GM18873 (cell line): ENCODE data around the gene LPCAT2.
"Not testable (repeated sequence)": the region's sequence is repeated elsewhere in the genome, so short reads cannot be mapped to it uniquely, and the experiment has no call there.

ENCODE experiments used
- ATAC-seq: cut with Tn5 transposase; IDR thresholded peaks from one replicate; pipeline ENCODE4 v1.9.1; 2021; ENCODE audit warnings: mild to moderate bottlenecking, moderate library complexity, moderate number of reproducible peaks; ENCODE audit not compliant: unreplicated experiment, low FRiP score

The LPCAT2 gene

GRCh38 chr16:55577887-55578286 is 69.0 kb downstream of the LPCAT2 start:
- no peak for ATAC-seq

DNA sequence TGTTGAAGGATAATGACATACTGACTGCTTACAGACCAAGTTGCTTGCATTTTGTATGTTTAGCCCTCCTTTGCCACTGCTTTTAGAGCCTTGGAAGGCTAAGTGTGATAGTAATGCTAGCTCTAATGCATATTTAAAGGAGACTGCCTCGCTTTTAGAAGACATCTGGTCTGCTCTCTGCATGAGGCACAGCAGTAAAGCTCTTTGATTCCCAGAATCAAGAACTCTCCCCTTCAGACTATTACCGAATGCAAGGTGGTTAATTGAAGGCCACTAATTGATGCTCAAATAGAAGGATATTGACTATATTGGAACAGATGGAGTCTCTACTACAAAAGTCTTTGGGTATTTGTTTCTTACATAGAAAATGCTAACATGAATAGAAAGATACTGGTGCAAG is 76.8 kb downstream of the LPCAT2 start:
- no peak for ATAC-seq

GRCh38 chr16:55588799-55589198 is 79.9 kb downstream of the LPCAT2 start:
- ATAC-seq: no peak

GRCh38 chr16:55592306-55592705 is 83.4 kb downstream of the LPCAT2 start:
- ATAC-seq: no peak

DNA sequence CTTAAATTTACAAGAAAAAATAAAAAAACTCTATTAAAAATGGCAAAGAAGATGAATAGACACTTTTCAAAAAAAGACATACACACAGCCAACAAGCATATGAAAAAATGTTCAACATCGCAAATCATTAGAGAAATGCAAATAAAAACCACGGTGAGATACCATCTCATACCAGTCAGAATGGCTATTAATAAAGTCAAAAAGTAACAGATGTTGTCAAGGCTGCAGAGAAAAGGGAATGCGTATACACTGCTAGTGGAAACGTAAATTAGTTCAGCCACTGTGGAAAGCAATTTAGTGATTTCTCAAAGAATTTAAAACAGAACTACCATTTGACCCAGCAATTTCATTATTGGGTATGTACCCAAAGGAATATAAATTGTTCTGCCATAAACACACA is 89.1 kb downstream of the LPCAT2 start:
- no peak for ATAC-seq

- ATAC-seq: no peak
Observed at GRCh38 chr16:55605754-55606336, 97.0 kb downstream of the LPCAT2 start.

GRCh38 chr16:55613613-55614335 is 104.9 kb downstream of the LPCAT2 start:
- ATAC-seq: no peak

GRCh38 chr16:55615071-55615470 is 106.2 kb downstream of the LPCAT2 start:
- ATAC-seq: no peak

DNA sequence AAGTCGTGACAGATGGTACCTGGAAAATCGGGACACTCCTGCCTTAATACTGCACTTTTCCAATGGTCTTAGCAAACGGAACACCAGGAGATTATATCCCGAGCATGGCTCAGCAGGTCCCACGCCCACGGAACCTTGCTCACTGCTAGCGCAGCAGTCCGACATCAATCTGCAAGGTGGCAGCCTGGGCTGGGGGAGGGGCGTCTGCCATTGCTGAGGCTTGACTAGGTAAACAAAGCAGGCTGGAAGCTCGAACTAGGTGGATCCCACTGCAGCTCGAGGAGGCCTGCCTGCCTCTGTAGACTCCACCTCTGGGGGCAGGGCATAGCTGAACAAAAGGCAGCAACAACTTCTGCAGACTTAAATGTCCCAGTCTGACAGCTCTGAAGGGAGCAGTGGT is 106.8 kb downstream of the LPCAT2 start:
- ATAC-seq: not testable (repeated sequence)

- no peak for ATAC-seq
Observed at GRCh38 chr16:55621771-55622170, 112.9 kb downstream of the LPCAT2 start.

DNA sequence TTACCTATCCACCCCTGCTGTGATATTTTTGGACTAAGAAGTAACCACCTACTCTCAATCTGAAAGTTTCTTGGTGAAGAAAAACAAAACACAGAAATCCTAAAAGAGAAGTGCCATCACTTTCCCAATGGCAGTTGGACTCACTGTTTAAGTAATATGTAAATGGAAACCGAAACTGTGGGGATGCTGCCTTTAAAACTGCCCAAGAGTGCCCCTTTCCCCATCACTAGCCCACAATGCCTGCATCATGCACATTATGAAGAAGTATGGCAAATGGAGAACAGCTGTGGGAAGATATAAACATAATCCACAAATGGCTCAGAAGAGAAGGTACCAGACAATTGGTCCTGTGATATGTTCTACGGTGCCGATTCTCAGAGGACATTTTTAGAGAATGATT is 113.4 kb downstream of the LPCAT2 start:
- no peak for ATAC-seq

DNA sequence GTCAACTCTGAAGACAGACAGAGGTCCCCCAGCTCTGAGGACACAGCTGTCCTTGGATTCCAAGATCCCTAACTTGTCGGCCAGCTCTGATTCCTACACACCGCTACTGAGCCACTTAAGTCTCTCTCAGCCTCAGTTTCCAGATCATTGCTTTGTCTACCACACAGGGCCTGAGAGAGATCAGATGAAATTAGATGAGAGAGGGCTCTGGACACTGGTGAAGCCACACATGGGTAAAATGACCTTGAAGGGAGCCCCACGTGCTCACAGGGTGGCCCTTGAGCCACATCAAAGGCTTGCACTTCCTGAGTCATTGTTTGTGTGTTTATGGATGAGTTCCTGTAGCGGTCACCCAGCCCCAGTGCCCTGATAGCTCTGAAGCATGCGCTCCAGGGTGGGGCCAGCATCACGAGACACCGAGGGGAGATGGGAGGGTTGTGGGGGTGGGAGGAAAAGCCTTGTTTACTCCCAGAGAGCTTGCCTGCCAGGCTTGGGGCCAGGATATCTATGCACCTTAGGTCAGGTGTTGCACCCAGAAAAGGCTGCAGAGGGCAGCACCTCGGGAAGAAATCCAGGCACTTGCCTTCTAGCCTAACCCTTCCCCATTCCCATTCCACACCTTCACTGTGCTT is 114.2 kb downstream of the LPCAT2 start:
- no peak for ATAC-seq

- ATAC-seq: no peak
Observed at GRCh38 chr16:55623640-55624039, 114.8 kb downstream of the LPCAT2 start.

- ATAC-seq: no peak
Observed at GRCh38 chr16:55624696-55625095, 115.8 kb downstream of the LPCAT2 start.

DNA sequence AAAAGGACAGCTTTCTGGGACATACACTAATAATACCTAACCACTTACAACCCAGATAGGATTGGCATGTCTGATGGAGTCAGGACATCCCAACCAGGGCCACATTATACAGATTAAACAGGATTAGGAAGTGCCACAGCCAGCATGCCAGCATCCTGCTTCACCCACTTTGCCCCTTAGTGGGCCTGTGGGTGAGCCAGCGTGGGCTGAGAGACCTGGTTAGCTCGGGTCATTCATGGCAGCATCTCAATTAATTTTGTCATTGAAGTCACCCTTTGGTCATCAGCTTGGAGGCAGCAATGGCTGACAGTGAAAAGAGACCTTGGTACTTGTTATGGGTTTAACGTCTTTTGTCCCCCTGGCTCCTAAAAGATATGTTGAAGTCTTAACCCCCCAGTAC is 117.0 kb downstream of the LPCAT2 start:
- ATAC-seq: no peak

GRCh38 chr16:55628306-55628968 is 119.6 kb downstream of the LPCAT2 start:
- no peak for ATAC-seq

DNA sequence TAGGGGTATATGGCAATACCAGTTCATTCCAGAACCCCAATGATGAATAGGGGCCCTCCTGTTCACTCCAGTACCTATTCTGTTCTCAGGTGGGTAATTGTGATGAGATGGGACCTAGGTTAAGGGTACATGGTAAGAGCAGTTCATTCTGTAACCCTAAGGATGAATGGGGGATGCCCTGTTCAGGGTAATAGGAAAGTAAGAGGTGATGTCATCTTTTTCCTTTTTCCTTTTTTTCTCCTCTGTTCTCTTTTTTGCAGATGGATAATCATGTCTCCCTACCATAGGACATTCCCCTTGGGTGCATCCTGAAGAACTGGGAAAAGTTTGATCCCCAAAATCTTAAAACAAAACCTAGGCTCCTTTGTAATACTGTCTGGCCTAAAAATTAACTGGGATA is 121.9 kb downstream of the LPCAT2 start:
- no peak for ATAC-seq

DNA sequence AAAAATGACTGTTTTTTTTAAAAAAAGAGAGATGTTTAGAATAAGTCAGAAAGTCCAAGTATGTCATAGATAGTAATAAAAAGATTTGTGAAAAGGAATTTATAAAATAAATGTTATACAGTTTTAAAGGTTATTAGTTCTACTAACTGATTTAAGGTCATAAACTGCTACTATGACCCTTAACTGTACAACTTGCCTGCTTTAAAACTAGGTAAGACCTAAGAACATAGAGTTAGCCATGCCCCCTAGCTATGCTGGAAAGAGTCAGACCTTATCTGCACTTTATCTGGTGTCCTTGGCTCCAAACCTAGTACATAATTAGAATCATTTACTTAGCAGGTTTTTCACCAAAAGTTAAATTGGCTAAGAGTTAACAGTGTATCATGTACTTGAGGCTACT is 123.4 kb downstream of the LPCAT2 start:
- ATAC-seq: no peak

DNA sequence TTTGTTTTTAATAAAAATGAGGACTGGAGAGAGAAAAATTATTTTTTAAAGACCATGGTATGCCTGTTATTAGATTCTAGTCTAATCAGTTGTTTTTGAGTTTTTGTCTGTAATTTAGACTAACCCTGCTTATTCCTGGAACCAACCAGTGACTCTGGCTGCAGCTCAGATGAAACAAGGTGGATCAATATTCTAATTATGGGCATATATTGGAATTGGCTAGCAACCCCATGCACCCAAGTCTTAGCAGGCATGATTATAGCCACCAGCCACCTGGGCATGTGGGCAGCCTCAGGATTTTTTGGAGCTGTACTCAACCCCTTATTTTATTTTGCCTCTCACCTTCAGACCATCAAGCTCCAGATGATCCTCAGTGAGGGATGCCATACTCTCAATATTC is 125.3 kb downstream of the LPCAT2 start:
- no peak for ATAC-seq
